K562 (cell line): ENCODE results near the gene PRRX1. TPM values are rescaled to one million over a fixed set of nuclear protein-coding genes. Genes with fewer than 3 reads are reported as not detected.

Experiments used
- ATAC-seq: fragments of 200-7000 bp; cut with Tn5 transposase; 3 replicates; pipeline ENCODE4 v1.9.1; 2020; ENCODE audit warnings: moderate library complexity
- BruUV-seq: library from RNA; stranded (reverse); fragments of 400-500 nt; replicated peaks from 2 replicates; lab custom pipeline; 2021; lab: Mats Ljungman, UMichigan
- CTCF ChIA-PET: fragments of 300-600 bp; formaldehyde crosslinking; extraction: SDS; loops from one replicate; lab custom pipeline; 2021; ENCODE audit warnings: low intra/inter-chr PET ratio; lab: Yijun Ruan, JAX
- POLR2A ChIA-PET: fragments of 300-600, 350-650 bp; sonication (Branson Sonifier 250); formaldehyde crosslinking; extraction: SDS; loops from one replicate; lab custom pipeline; 2021; ENCODE audit warnings: antibody characterized with exemption, inconsistent platforms; lab: Yijun Ruan, JAX
- DNase-seq, 4 experiments: peaks; one replicate each; pipeline versions ENCODE4 v3.0.0 to v3.0.0-alpha.2; 2011 to 2018; ENCODE audit warnings: low spot score in 3 of 4, mixed read lengths in 3 of 4; ENCODE audit errors: extremely low read depth in 1 of 4
- FAIRE-seq: peaks from 2 replicates; lab custom pipeline; 2011; peaks lifted over from hg19 to GRCh38; lab: Jason Lieb, UNC
- H2AFZ ChIP-seq: 2 replicates; pipeline ENCODE4 v1.6.0; 2011; ENCODE audit warnings: low read depth, low read length, control low read depth, inconsistent platforms
- H3K27ac ChIP-seq: fragments of 200-600 bp; 3 replicates; pipeline ENCODE4 v1.8.0; 2011; ENCODE audit warnings: low read depth, mild to moderate bottlenecking, control low read depth, inconsistent platforms, low read length, moderate library complexity, mixed read lengths; ENCODE audit errors: extremely low read depth
- H3K27me3 ChIP-seq, 2 experiments: fragments of 300-600 bp in 1 of 2; 2 replicates in 1 of 2; 3 replicates in 1 of 2; pipeline versions ENCODE4 v1.6.0 to v1.8.0; 2011; ENCODE audit warnings: inconsistent platforms in 2 of 2, low read length in 2 of 2, mild to moderate bottlenecking in 1 of 2, mixed read lengths in 1 of 2, moderate library complexity in 1 of 2; ENCODE audit not compliant: control insufficient read depth in 2 of 2, insufficient read depth in 2 of 2
- H3K36me3 ChIP-seq: fragments of 300-600 bp; 3 replicates; pipeline ENCODE4 v1.8.0; 2011; ENCODE audit warnings: mild to moderate bottlenecking, low read length, inconsistent platforms; ENCODE audit not compliant: control insufficient read depth, insufficient read depth
- H3K4me1 ChIP-seq, 2 experiments: fragments of 200-600 bp in 1 of 2; replicated peaks in 1 of 2; 2 replicates in 1 of 2; 3 replicates in 1 of 2; pipeline versions ENCODE4 v1.5.1 to v1.8.0; 2011; ENCODE audit warnings: inconsistent platforms in 2 of 2, low read length in 2 of 2, mild to moderate bottlenecking in 1 of 2, mixed read lengths in 1 of 2, moderate library complexity in 1 of 2; ENCODE audit not compliant: control insufficient read depth in 2 of 2, insufficient read depth in 2 of 2
- H3K4me2 ChIP-seq: 2 replicates; pipeline ENCODE4 v1.6.1; 2011; ENCODE audit warnings: low read length, control low read depth, inconsistent platforms, mixed read lengths; ENCODE audit not compliant: insufficient read depth
- H3K4me3 ChIP-seq: fragments of 200-600 bp; sonication (generic), shearing (Covaris generic); 2 replicates; pipeline ENCODE4 v1.5.1; 2016; ENCODE audit warnings: control low read depth, inconsistent platforms
- H3K79me2 ChIP-seq: fragments of 200-600 bp; 3 replicates; pipeline ENCODE4 v1.8.0; 2011; ENCODE audit warnings: low read length, inconsistent platforms; ENCODE audit not compliant: control insufficient read depth, insufficient read depth
- H3K9ac ChIP-seq, 2 experiments: 2 replicates each; pipeline versions ENCODE4 v1.6.0 to v1.6.1; 2011; ENCODE audit warnings: low read depth in 2 of 2, low read length in 2 of 2, control low read depth in 1 of 2, inconsistent platforms in 1 of 2, mild to moderate bottlenecking in 1 of 2, mixed read lengths in 1 of 2; ENCODE audit not compliant: insufficient read depth in 1 of 2
- H3K9me1 ChIP-seq: one replicate; pipeline ENCODE4 v1.6.0; 2011; ENCODE audit warnings: inconsistent platforms, mild to moderate bottlenecking, low read length, moderate library complexity; ENCODE audit not compliant: control insufficient read depth, insufficient read depth
- H3K9me3 ChIP-seq: replicated peaks from 2 replicates; pipeline ENCODE4 v1.5.1; 2011; ENCODE audit warnings: low read depth, low read length, inconsistent platforms; ENCODE audit not compliant: control insufficient read depth, insufficient read depth
- H4K20me1 ChIP-seq: replicated peaks from 2 replicates; pipeline ENCODE4 v1.6.1; 2011; ENCODE audit warnings: low read length, inconsistent platforms, mixed read lengths; ENCODE audit not compliant: control insufficient read depth, insufficient read depth
- ADNP ChIP-seq: fragments of 200-800 bp; sonication (Bioruptor generic); IDR thresholded peaks from 2 replicates; pipeline ENCODE4 v1.6.1; 2016; ENCODE audit warnings: missing genetic modification characterization, missing compliant biosample characterization
- CBX5 ChIP-seq: IDR thresholded peaks from 2 replicates; pipeline ENCODE4 v1.6.1; 2014; ENCODE audit warnings: low read depth, borderline replicate concordance
- EHMT2 ChIP-seq: fragments of 450-650 bp; IDR thresholded peaks from 2 replicates; pipeline ENCODE4 v1.6.1; 2018; ENCODE audit warnings: antibody characterized with exemption
- ETV6 ChIP-seq, 3 experiments: fragments of 150-350 bp in 1 of 3; sonication (generic) in 1 of 3; formaldehyde crosslinking in 1 of 3; IDR thresholded peaks; 2 replicates each; pipeline versions ENCODE4 v1.6.1 to v1.8.0; 2014 to 2022; ENCODE audit warnings: borderline replicate concordance in 2 of 3, low read depth in 2 of 3, antibody characterized with exemption in 1 of 3, low read length in 1 of 3, mild to moderate bottlenecking in 1 of 3, missing genetic modification reagents in 1 of 3
- NEUROD1 ChIP-seq: fragments of 150-350 bp; IDR thresholded peaks from 2 replicates; pipeline ENCODE4 v1.6.1; 2014; ENCODE audit warnings: borderline replicate concordance, low read length, low read depth; ENCODE audit not compliant: partially characterized antibody
- POLR2A ChIP-seq: fragments of 450-650 bp; conservative IDR thresholded peaks from 2 replicates; pipeline ENCODE4 v1.6.1; 2016
- POU5F1 ChIP-seq: fragments of 150-350 bp; IDR thresholded peaks from 2 replicates; pipeline ENCODE4 v1.6.1; 2014; ENCODE audit warnings: borderline replicate concordance, low read length, low read depth, mild to moderate bottlenecking; ENCODE audit not compliant: partially characterized antibody
- PURB ChIP-seq: sonication (generic); formaldehyde crosslinking; IDR thresholded peaks from 2 replicates; pipeline ENCODE4 v1.9.0; 2021; ENCODE audit warnings: low read depth, mild to moderate bottlenecking, missing genetic modification reagents
- RBFOX2 ChIP-seq: fragments of 200-400 bp; formaldehyde crosslinking; IDR thresholded peaks from 2 replicates; pipeline ENCODE4 v1.6.1; 2017; ENCODE audit warnings: low read depth, mild to moderate bottlenecking, low read length, moderate library complexity
- SREBF1 ChIP-seq: fragments of 150-350 bp; IDR thresholded peaks from 2 replicates; pipeline ENCODE4 v1.6.1; 2014; ENCODE audit warnings: antibody characterized with exemption, low read depth, low read length, borderline replicate concordance
- ZC3H11A ChIP-seq: IDR thresholded peaks from 2 replicates; pipeline ENCODE4 v1.6.1; 2012; ENCODE audit warnings: low read depth, low read length, improper control_type of control experiment
- ZNF561 ChIP-seq: fragments of 450-650 bp; formaldehyde crosslinking; conservative IDR thresholded peaks from 2 replicates; pipeline ENCODE4 v1.4.0; 2020; ENCODE audit warnings: mild to moderate bottlenecking, moderate library complexity
- ZNF717 ChIP-seq: fragments of 250-450 bp; sonication (Bioruptor Pico); IDR thresholded peaks from 2 replicates; pipeline ENCODE4 v1.5.0; 2021
- WGBS: fragments of 100-300 bp; shearing (Covaris generic); methylation state at CpG from one replicate; pipeline ENCODE4 v1.1.6; 2016; ENCODE audit warnings: low coverage, mixed read lengths; ENCODE audit not compliant: insufficient coverage; ENCODE audit errors: missing lambda C conversion rate; 5-methylcytosine and 5-hydroxymethylcytosine counted together
- in situ Hi-C: fragments of 300-500 bp; cut with MboI; formaldehyde crosslinking; loops from 4 replicates; pipeline ENCODE4 v1.15.0; 2018; ENCODE audit warnings: inconsistent platforms, mixed read lengths
- intact Hi-C: fragments of 100-400 bp; cut with micrococcal nuclease; formaldehyde crosslinking; loops from 2 replicates; pipeline ENCODE4 v1.14.2; 2022
- polyA plus RNA-seq, 8 experiments: library from polyadenylated mRNA; depleted of rRNA in 4 of 8; stranded (reverse) in 5 of 8; unstranded in 3 of 8; fragments of >200 nt; fragmentation: Nextera tagmentation in 2 of 8; fragmentation: Illumina TruSeq in 1 of 8; extraction: Ambion mirVana in 2 of 8; extraction: Trizol in 1 of 8; gene quantifications; 2 replicates each; pipeline versions ENCODE4 v1.2.1 to v1.2.3, GENCODE V29; 2011 to 2014; ENCODE audit warnings: inconsistent platforms in 1 of 8, missing spikeins in 1 of 8
- total RNA-seq, 7 experiments: library from RNA; depleted of rRNA in 6 of 7; stranded (reverse); fragments of >200 nt in 6 of 7; fragmentation: Illumina TruSeq in 2 of 7; extraction: Trizol in 2 of 7; gene quantifications; 2 replicates each; pipeline versions ENCODE4 v1.2.1 to v1.2.3, GENCODE V29; 2011 to 2021; ENCODE audit warnings: low replicate concordance in 1 of 7
- TF ChIP-seq, protein P1 (sequence below): sonication (generic); formaldehyde crosslinking; IDR thresholded peaks from 2 replicates; pipeline ENCODE4 v1.8.1; 2022; ENCODE audit warnings: missing genetic modification reagents

Gene PRRX1
- total and polyA plus RNA-seq, 9 of the 15 experiments (the other 6 are each of a cell fraction or from before 2014, with no cell fraction given): not detected

DNA sequence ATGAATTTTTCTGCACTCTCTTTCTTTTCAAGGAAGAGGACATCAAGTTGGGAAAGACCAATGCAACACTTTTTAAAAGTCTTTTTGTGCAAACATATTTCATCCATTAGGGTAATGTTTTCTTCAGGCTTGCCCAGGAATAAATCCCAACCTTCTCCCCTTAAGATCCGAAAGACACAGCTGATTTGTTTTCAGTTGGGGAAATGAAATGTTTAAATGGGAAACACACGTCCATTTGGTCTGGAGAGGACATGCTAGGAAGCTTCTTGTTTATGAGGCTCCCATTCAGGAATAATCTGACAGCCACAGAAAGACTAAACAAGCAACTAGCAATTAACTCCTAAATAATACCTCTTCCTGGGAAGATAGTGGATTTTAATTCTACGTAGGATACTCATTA is 91.9 kb downstream of the PRRX1 start:
- Histone ChIP-seq H3K9me3 (no peaks in the 10 kb centered on the region), H3K9me1 (no peaks in the 10 kb centered on the region), H3K79me2 (no peaks in the 10 kb centered on the region), H3K9ac (no peak overlapping the region), H3K4me3 (no peak overlapping the region), H3K4me1 (no peaks in the 10 kb centered on the region), H3K27ac (no peak overlapping the region), H4K20me1 (no peaks in the 10 kb centered on the region), H2AFZ (no peak overlapping the region), H3K27me3 (no peaks in the 10 kb centered on the region), H3K36me3 (no peaks in the 10 kb centered on the region), H3K4me2 (no peak overlapping the region)
- BruUV-seq: no TSS peak
- WGBS: 1% methylated on average over 3 of the region's 3 CpGs
- FAIRE-seq: no peak
- TF ChIP-seq RBFOX2 (no peak), SREBF1 (no peak), POU5F1 (no peak), CBX5 (no peak)
- DNase-seq: no peak
- intact Hi-C loops: no loop called here
- ChIA-PET CTCF (no interaction called here), POLR2A (no interaction called here)
- in situ Hi-C loops: no loop called here
- ATAC-seq: no peak

DNA sequence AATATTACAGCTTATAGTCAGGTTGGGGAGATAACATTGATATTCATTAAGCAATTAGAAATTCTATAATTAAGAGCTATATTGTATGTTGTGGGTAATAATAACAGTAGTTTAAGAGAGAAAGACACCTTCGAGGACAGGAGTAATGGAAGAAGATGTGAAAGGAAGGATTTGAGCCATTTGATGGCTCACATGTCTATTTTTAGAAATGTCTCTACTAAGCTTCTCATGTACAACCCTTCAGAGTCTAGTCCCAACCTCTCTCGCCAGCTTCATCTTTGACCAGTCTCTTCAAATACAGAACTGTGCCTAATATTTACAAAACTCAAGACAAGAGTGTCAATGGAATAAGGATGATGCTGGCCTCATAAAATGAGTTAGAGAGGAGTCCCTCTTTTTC is 95.1 kb downstream of the PRRX1 start:
- ChIA-PET CTCF (no interaction called here), POLR2A (no interaction called here)
- no peak overlapping the region for H3K4me3 ChIP-seq
- no peaks in the 10 kb centered on the region for H3K27me3 ChIP-seq
- in situ Hi-C loops: no loop called here
- TF ChIP-seq EHMT2: no peak
- no peak for TF ChIP-seq ETV6 (IDR thresholded peaks at IDR 0.05; ENCODE audit: borderline replicate concordance in 1 of 2, low read depth in 2 of 2, low read length in 1 of 2)
- TF ChIP-seq ETV6 (CRISPR knock-in tag; IDR thresholded peaks at IDR 0.05; ENCODE audit: borderline replicate concordance): no peak
- TF ChIP-seq ADNP (tag): no peak
- TF ChIP-seq, protein P1, sequence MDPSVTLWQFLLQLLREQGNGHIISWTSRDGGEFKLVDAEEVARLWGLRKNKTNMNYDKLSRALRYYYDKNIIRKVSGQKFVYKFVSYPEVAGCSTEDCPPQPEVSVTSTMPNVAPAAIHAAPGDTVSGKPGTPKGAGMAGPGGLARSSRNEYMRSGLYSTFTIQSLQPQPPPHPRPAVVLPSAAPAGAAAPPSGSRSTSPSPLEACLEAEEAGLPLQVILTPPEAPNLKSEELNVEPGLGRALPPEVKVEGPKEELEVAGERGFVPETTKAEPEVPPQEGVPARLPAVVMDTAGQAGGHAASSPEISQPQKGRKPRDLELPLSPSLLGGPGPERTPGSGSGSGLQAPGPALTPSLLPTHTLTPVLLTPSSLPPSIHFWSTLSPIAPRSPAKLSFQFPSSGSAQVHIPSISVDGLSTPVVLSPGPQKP (CRISPR knock-in tag): no peak
- no peak for TF ChIP-seq POLR2A
- no peak for TF ChIP-seq PURB (CRISPR knock-in tag)
- TF ChIP-seq ZNF717 (CRISPR knock-in tag): no peak
- TF ChIP-seq NEUROD1: no peak
- no peak for TF ChIP-seq ZC3H11A
- TF ChIP-seq ZNF561 (CRISPR knock-in tag): no peak
- H4K20me1 ChIP-seq: no peaks in the 10 kb centered on the region
- H3K9me3 ChIP-seq: no peaks in the 10 kb centered on the region
- H3K79me2 ChIP-seq: no peaks in the 10 kb centered on the region
- no peaks in the 10 kb centered on the region for H3K4me1 ChIP-seq
- ATAC-seq (no peak), FAIRE-seq (no peak), DNase-seq (no peak)
- no peaks in the 10 kb centered on the region for H3K9me1 ChIP-seq
- H3K4me2 ChIP-seq: no peak overlapping the region
- H2AFZ ChIP-seq: no peak overlapping the region
- BruUV-seq: no TSS peak
- 0% methylated on average over 2 of the region's 2 CpGs for whole genome bisulfite sequencing
- intact Hi-C loops: no loop called here
- H3K36me3 ChIP-seq: no peaks in the 10 kb centered on the region
- no peak overlapping the region for H3K9ac ChIP-seq
- H3K27ac ChIP-seq: no peak overlapping the region
